HL-60 (cell line): Measurements from ENCODE around the gene MPV17L.
"Not testable (repeated sequence)": the region's sequence is repeated elsewhere in the genome, so short reads cannot be mapped to it uniquely, and the experiment has no call there.

Experiments used
- GABPA ChIP-seq: IDR thresholded peaks from 2 replicates; pipeline ENCODE4 v1.6.1; 2012; ENCODE audit warnings: low read depth
- TF ChIP-seq, protein P1 (sequence below): IDR thresholded peaks from one replicate; pipeline ENCODE4 v1.5.1; 2011; ENCODE audit warnings: low read length, control low read depth, inconsistent platforms; ENCODE audit not compliant: insufficient read depth

DNA sequence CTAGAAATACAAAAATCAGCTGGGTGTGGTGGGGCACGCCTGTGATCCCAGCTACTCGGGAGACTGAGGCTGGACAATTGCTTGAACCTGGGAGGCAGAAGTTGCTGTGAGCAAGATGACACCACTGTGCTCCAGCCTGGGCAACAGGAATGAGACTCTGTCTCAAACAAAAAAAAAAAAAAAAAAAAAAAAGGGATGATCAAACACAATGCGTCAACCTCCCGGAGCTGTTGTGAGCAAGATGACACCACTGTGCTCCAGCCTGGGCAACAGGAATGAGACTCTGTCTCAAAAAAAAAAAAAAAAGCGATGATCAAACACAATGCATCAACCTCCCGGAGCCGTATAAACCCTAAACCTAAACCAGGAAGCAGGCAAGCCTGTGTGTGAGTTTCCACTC is 38.1 kb upstream of the MPV17L start:
- TF ChIP-seq, protein P1, sequence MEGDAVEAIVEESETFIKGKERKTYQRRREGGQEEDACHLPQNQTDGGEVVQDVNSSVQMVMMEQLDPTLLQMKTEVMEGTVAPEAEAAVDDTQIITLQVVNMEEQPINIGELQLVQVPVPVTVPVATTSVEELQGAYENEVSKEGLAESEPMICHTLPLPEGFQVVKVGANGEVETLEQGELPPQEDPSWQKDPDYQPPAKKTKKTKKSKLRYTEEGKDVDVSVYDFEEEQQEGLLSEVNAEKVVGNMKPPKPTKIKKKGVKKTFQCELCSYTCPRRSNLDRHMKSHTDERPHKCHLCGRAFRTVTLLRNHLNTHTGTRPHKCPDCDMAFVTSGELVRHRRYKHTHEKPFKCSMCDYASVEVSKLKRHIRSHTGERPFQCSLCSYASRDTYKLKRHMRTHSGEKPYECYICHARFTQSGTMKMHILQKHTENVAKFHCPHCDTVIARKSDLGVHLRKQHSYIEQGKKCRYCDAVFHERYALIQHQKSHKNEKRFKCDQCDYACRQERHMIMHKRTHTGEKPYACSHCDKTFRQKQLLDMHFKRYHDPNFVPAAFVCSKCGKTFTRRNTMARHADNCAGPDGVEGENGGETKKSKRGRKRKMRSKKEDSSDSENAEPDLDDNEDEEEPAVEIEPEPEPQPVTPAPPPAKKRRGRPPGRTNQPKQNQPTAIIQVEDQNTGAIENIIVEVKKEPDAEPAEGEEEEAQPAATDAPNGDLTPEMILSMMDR: not testable (repeated sequence)
- not testable (repeated sequence) for TF ChIP-seq GABPA
